Measurements from ENCODE around the gene MTO1.

Gene MTO1

DNA sequence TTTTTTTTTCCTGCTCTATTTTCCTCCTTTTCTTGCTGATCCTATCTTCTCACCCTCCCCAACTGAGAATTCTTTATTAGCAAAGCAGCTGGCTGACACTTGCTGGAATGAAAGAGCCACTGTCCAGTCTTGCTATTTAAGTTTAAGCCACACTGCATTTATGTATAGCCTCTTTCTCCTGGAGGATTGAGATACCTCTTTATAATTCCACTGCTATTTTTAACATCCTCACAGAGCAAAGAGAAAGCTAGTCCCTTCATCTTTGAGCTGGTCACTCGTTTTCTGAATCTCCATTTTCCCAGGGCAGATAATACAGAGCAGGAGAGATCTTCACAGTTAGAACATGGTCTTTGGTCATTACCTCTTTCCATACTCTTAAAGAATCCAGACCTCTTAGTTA, 95.3 kb downstream of the MTO1 start:
- H3K36me3 ChIP-seq (ENCODE audit: insufficient read depth, low read length) = no peaks in the 10 kb centered on the region
- no peaks in the 10 kb centered on the region for H3K27me3 ChIP-seq (ENCODE audit: insufficient read depth, low read length)
- H3K27ac ChIP-seq (ENCODE audit: low read depth, low read length) = no peak overlapping the region
- H2AFZ ChIP-seq (ENCODE audit: low read length, unreplicated experiment) = peak overlapping the region; percentile 12
- peaks cover 3% of the 10 kb centered on the region for H3K4me1 ChIP-seq (ENCODE audit: control insufficient read depth, insufficient read depth, low read length, unreplicated experiment)
- no peak overlapping the region for H3K4me3 ChIP-seq (ENCODE audit: low read depth, low read length)
- no peaks in the 10 kb centered on the region for H3K79me2 ChIP-seq (ENCODE audit: control insufficient read depth, insufficient read depth, low read length, unreplicated experiment)
